Neutrophil (primary cell): ENCODE data around the gene SIRPB2.

Experiments
- H3K27ac ChIP-seq: fragments of 200-600 bp; sonication (generic); 2 replicates; pipeline ENCODE4 v1.5.1; 2016; ENCODE audit warnings: mild to moderate bottlenecking, moderate library complexity
- H3K27me3 ChIP-seq: fragments of 200-600 bp; sonication (generic); 2 replicates; pipeline ENCODE4 v1.6.0; 2016; ENCODE audit warnings: mild to moderate bottlenecking
- H3K36me3 ChIP-seq: fragments of 200-600 bp; sonication (generic); 2 replicates; pipeline ENCODE4 v1.5.1; 2017
- H3K4me1 ChIP-seq, 2 experiments: fragments of 200-600 bp in 1 of 2; sonication (generic) in 1 of 2; 1 replicate in 1 of 2; 2 replicates in 1 of 2; pipeline versions ENCODE4 v1.5.1 to v1.6.1; 2013 to 2016; ENCODE audit warnings: low read depth in 1 of 2, low read length in 1 of 2, mild to moderate bottlenecking in 1 of 2, moderate library complexity in 1 of 2; ENCODE audit not compliant: control insufficient read depth in 1 of 2, insufficient read depth in 1 of 2
- H3K4me3 ChIP-seq, 2 experiments: fragments of 200-600 bp in 1 of 2; sonication (generic) in 1 of 2; 1 replicate in 1 of 2; 2 replicates in 1 of 2; pipeline ENCODE4 v1.5.1; 2013 to 2016; ENCODE audit warnings: low read depth in 1 of 2, low read length in 1 of 2, mild to moderate bottlenecking in 1 of 2, moderate library complexity in 1 of 2
- H3K9me3 ChIP-seq: fragments of 200-600 bp; sonication (generic); 2 replicates; pipeline ENCODE4 v1.5.1; 2016
- TF ChIP-seq, protein P1 (sequence below): fragments of 200-600 bp; sonication (generic); IDR thresholded peaks from 2 replicates; pipeline ENCODE4 v1.5.1; 2016; ENCODE audit warnings: antibody characterized with exemption

The SIRPB2 gene

DNA sequence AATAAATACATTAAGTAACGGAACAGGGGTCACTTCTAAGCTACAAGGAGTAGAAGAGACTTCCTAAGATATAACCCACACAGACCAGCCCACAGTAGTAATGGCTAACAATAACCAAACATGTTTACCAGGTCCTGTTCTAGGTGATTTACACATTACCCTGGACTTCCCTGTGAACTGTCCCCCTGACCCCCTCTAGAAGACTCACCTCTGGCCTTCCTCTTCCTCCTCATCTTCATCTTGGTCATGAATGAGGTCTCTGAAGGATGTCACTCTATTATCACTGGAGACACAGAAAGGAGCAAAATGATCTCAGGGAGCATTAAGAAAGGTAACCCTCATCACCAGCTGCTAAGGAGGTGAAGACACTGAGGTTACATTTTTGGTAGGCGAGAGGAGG lies 33.2 kb downstream of the SIRPB2 start:
- Histone ChIP-seq H3K27ac (no peak overlapping the region), H3K4me3 (no peak overlapping the region), H3K4me1 (peaks cover 4 to 9% of the 10 kb centered on the region in 2 experiments), H3K9me3 (no peaks in the 10 kb centered on the region), H3K27me3 (no peaks in the 10 kb centered on the region), H3K36me3 (peaks cover 97% of the 10 kb centered on the region)
- TF ChIP-seq, protein P1, sequence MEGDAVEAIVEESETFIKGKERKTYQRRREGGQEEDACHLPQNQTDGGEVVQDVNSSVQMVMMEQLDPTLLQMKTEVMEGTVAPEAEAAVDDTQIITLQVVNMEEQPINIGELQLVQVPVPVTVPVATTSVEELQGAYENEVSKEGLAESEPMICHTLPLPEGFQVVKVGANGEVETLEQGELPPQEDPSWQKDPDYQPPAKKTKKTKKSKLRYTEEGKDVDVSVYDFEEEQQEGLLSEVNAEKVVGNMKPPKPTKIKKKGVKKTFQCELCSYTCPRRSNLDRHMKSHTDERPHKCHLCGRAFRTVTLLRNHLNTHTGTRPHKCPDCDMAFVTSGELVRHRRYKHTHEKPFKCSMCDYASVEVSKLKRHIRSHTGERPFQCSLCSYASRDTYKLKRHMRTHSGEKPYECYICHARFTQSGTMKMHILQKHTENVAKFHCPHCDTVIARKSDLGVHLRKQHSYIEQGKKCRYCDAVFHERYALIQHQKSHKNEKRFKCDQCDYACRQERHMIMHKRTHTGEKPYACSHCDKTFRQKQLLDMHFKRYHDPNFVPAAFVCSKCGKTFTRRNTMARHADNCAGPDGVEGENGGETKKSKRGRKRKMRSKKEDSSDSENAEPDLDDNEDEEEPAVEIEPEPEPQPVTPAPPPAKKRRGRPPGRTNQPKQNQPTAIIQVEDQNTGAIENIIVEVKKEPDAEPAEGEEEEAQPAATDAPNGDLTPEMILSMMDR = no peak

- Histone ChIP-seq H3K4me1 (no peaks in the 10 kb centered on the region), H3K27ac (no peak overlapping the region), H3K36me3 (peaks cover 100% of the 10 kb centered on the region), H3K27me3 (no peaks in the 10 kb centered on the region), H3K9me3 (peaks cover 4% of the 10 kb centered on the region), H3K4me3 (no peak overlapping the region)
- TF ChIP-seq, protein P1 = no peak
Observed at GRCh38 chr20:1456300-1456699, 34.9 kb downstream of the SIRPB2 start.

- peaks cover 4% of the 10 kb centered on the region for H3K9me3 ChIP-seq
- TF ChIP-seq, protein P1 = no peak
- H3K4me3 ChIP-seq = no peak overlapping the region
- no peak overlapping the region for H3K27ac ChIP-seq
- peaks cover 100% of the 10 kb centered on the region for H3K36me3 ChIP-seq
- H3K4me1 ChIP-seq = no peaks in the 10 kb centered on the region
- no peaks in the 10 kb centered on the region for H3K27me3 ChIP-seq
Observed at GRCh38 chr20:1450926-1451491, 40.2 kb downstream of the SIRPB2 start.

- Histone ChIP-seq H3K4me3 (no peak overlapping the region), H3K36me3 (peaks cover 100% of the 10 kb centered on the region), H3K27ac (no peak overlapping the region), H3K27me3 (no peaks in the 10 kb centered on the region), H3K9me3 (peaks cover 4% of the 10 kb centered on the region), H3K4me1 (no peaks in the 10 kb centered on the region)
- TF ChIP-seq, protein P1 = no peak
Observed at GRCh38 chr20:1449370-1449769, 41.9 kb downstream of the SIRPB2 start.

GRCh38 chr20:1448081-1448620 lies 43.1 kb downstream of the SIRPB2 start:
- Histone ChIP-seq H3K4me1 (no peaks in the 10 kb centered on the region), H3K4me3 (no peak overlapping the region), H3K36me3 (peaks cover 100% of the 10 kb centered on the region), H3K27me3 (no peaks in the 10 kb centered on the region), H3K9me3 (peaks cover 4% of the 10 kb centered on the region), H3K27ac (no peak overlapping the region)
- TF ChIP-seq, protein P1 = no peak
